ENCODE data around the gene WDR27. TPM values are rescaled to one million over a fixed set of nuclear protein-coding genes. Genes with fewer than 3 reads are reported as not detected.
A peak's percentile ranks its signal among the peaks of the same experiment; 100 is the strongest.
"Not testable (repeated sequence)": the region's sequence is repeated elsewhere in the genome, so short reads cannot be mapped to it uniquely, and the experiment has no call there.

WDR27 gene
- total RNA-seq, 1 donor from 2014 or later: 47.6 TPM

DNA sequence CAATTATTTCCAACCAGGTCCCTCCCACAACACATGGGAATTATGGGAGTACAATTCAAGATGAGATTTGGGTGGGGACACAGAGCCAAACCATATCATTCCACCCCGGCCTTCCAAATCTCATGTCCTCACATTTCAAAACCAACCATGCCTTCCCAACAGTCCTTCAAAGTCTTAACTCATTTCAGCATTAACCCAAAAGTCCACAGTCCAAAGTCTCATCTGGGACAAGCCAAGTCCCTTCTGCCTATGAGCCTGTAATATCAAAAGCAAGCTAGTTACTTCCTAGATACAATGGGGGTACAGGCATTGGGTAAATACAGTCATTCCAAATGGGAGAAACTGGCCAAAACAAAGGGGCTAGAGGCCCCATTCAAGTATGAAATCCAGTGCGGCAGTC is 93.2 kb downstream of the WDR27 start:
- DNase-seq (ENCODE audit: low spot score): not testable (repeated sequence)

DNA sequence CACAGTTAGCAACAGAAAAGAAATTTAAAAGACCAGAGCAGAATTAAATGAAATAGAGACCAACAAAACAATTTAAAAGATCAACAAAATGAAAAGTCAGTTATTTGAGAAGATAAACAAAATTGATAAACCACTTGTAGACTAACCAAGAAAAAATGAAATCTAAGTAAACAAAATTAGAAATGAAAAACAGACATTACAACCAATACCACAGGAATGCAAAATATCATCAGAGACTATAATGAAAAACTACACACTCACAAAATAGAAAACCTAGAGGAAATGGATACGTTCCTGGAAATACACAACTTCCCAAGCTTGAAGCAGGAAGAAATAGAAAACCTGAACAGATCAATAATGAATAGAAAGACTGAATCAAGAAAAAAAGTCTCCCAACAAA is 97.8 kb downstream of the WDR27 start:
- no peak for DNase-seq (ENCODE audit: low spot score)

DNA sequence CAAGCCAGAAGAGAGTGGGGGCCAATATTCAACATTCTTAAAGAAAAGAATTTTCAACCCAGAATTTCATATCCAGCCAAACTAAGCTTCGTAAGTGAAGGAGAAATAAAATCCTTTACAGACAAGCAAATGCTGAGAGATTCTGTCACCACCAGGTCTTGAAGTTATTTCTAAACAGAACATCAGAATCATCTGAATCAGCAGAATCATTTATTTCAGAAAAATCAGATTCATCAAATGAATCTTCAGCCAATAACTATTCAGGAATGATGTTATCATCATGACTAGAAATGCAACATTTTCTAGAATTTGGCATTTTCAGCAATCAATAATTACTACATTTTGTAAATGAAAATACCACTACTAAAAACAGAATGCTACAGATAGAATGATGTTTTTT is 100.7 kb downstream of the WDR27 start:
- DNase-seq (ENCODE audit: low spot score): not testable (repeated sequence)

DNA sequence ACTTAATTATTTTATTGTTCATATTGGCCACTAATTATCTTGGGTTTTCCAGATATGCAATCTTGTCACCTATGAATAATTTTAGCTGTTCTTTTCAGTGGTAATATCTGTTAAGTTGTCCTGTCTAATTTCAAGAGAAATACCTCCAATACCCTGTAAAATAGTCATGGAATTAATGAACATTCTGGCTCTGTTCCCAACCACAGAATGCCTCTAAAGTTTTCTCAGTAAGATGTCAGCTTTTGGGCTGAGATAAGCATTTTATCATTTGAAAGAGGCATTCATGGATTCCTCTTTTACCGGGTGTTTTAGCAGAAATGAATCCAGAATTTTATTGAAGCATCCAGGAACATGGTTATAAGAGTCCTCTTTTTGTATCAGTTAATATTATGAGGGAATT is 109.3 kb downstream of the WDR27 start:
- DNase-seq (ENCODE audit: low spot score): no peak

DNA sequence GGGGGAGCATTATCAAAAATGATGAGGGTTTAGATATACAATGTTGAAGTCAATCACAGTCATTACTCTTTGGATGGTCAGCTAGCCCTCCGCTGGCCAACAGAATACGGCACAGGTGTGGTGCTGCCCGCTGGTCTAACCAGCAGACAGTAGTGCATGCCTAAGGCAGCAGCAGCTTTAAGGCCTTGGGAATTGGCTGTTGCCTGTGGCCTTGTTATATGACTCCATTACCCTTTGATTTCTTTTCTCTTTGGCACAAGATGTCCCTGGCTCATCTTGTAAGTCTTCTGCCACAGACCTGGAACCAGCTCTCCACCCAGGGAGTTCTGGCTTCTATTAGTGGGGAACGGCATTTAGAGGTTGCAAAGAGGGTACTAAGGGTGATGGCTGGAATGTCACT is 110.2 kb downstream of the WDR27 start:
- no peak for DNase-seq (ENCODE audit: low spot score)

DNA sequence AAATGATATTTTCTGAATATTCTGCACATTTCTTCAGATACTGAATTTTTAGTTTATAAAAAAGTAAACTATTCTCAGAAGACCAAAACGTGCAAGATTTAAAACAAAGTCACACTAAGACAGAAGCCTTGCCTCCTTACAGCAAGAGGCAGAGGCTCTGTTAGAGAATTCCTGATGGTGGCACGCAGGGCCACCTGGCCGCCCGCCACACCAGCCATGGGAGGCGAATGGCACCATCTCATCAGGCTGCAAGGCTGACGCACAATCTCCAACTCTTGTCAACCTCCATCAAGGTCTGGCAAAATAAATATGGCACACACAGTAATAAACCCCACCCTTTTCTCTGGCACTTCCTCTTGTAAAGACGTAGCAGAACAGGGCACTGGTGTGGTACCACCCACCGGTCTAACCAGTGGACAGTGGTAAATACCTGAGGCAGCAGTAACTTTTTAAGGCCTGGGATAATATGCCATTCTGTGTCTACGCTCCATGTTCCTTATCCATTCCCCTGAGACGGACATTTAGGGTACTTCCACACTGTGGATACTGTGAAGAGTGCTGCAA is 111.4 kb downstream of the WDR27 start:
- DNase-seq (ENCODE audit: low spot score): no peak

DNA sequence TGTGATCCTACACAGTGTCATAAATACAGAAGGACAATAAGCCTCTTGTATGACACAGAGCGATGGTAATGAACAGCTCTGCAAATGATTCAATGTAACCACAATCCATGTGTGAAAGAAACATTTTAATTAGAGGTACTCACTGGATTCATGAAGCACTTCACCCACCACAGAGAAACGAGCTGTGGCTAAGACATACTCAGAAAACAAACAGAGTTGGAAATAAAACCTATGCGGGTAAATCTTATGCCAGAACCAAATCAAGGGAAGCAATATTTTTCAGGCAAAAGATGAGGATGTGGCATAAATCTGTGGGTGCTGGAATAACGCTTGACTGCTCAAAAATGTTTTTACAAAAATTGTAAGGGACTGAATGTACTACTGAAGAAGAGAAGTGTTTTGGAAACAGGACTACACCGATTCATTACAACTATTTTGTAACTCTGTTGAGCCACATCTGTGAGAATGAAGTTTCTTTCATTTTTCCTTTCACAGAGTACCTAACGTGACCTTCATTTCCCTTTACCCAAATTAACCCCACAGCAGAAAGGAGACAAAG is 112.1 kb downstream of the WDR27 start:
- no peak for DNase-seq (ENCODE audit: low spot score)

DNA sequence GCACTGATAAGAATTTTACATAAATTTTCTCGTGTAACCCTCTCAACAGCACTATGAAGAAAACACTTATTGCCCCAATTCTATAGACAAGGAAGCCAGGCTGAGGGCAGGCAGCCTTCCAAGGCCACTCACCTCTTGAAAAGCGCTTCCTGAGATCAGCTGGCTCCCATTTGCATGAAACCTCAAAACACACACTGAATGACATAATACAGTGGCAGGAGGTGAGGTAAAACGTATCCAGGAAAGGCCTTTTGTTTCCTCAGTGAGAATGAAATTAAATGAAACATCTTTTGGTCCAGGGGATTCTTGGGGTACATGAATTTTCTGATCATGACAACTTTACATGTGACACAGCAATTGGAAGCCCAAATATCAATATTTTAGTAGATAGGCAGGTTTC is 112.5 kb downstream of the WDR27 start:
- DNase-seq (ENCODE audit: low spot score): peak; percentile 22

DNA sequence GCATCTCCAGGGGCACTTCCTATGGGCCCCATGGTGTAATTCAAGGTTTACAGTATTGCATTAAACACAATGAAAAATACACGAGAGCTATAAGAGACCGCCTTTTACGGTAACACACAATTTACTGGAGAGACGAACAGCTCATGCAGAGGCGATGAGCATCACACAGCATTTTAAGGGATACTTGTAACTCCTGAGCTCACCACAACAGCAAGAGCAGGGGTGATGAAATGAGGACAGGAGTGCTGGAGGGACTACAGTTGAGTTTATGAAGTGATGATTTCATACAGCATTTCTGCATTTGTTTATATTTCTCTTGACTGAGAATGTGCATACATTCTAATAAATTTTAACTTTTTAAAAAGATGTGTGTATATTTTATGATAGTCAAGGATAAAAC is 113.9 kb downstream of the WDR27 start:
- no peak for DNase-seq (ENCODE audit: low spot score)

DNA sequence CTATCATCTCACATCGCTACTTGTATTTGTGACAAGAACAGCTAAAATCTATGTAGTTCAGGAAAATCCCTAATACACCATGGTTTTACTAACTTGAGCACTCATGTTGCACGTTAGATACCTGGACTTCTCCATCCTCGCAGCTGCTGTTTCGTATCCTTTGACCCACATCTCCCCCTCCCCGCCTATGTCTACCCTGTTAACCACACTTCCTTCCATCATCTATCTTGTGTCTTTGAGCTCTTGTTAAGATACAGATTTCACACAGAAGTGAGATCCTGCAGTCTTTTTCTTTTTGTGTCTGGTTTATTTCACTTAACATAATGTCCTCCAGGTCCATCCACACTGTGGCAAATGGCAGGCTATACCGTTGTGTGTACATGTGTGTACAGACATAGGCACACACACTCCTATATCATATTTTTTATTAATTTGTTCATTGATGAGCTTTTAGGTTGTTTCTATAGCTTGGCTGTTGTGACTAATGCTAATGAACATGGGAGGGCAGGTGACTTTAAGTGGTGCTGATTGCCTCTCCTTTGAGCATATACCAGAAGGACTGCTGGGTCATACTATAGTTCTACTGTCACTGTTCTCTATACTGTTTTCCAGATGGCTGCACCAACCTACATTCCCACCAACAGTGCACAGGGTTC is 117.8 kb downstream of the WDR27 start:
- DNase-seq (ENCODE audit: low spot score): no peak

DNA sequence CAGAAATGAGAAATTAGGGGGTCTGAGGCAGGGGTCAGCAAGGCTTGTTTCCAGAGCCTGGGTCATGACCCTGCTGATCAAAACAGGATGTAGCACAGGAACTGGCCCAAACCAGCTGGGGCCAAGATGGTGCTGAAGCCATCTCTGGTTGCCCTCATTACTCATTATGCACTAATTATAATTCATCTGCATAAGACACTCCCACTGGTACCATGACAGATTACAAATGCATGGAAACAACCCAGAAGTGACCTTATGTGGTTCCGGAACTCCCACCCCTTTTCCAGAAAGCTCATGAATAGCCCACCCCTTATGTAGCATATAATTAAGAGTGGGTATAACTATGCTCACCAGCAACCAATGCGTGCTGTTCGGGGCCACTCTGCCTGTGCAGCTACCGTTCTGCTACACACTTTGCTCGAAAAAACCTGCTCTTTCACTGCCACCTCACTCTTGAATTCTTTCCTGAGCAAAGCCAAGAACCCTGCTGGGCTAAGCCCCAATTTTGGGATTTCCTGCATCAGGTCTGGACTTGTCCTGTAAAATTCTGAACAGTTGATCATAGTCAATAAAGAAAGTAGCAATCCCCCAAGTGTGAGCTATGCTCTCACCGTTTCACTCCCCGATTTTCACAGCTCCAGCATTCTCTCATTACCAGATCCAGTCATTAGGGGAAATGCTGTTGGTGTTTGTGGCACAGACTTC is 122.3 kb downstream of the WDR27 start:
- DNase-seq (ENCODE audit: low spot score): no peak

DNA sequence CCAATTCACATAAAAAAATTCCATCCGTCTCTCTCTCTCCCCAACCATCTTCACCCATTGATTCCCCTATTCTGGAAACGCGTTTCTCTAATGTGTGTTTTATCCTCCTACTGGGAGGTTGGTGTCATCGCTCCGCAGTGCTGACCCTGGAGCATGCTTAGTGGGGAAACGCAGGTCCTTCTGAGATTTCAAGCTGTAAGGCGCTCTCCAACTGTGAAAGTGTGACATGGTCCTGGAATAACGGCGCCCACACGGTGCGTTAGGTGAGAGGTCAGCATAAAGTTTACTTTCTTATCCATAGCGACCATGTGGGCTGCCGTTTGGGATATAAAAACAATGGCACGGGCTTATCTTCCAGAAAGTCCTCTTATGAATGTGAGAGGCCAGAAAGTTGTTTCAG is 123.9 kb downstream of the WDR27 start:
- no peak for DNase-seq (ENCODE audit: low spot score)

DNA sequence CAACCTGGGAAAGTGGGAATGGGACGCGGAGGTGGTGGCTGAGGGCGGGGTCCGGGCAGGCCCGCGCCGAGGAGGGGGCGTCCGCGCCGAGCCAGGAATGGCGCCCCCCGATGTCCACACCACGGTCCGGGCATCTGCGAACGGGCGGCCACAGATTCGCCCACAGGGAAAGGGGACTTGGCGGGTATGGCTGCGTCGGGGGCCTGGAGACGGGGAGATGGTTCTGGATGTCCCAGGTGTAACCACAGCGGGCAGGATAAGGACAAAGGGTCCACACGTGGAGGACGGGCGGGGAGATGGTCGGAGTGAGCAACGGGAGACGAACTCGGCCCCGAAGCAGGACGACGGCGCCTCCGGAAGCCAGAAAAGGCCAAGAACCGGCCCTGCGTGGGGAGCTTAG is 124.6 kb downstream of the WDR27 start:
- no peak for DNase-seq (ENCODE audit: low spot score)

DNA sequence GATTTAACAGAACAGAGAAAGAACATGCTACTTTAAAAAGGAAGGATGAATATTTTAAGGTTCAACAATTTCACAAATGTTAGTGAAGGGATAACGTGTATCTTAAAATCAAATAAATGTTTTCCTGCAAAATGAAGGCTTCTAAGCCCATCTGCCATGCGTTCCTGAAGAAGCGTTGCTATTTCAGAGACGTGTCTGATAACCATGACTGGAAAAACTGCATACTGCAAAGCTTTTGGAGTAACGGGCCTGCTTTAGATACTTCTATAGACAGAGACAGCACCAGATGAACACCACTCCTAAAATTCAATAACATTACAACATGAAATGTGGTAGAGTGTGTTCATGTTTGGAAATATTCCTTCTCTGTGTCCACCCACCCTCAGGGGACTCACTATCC is 126.0 kb downstream of the WDR27 start:
- no peak for DNase-seq (ENCODE audit: low spot score)

DNA sequence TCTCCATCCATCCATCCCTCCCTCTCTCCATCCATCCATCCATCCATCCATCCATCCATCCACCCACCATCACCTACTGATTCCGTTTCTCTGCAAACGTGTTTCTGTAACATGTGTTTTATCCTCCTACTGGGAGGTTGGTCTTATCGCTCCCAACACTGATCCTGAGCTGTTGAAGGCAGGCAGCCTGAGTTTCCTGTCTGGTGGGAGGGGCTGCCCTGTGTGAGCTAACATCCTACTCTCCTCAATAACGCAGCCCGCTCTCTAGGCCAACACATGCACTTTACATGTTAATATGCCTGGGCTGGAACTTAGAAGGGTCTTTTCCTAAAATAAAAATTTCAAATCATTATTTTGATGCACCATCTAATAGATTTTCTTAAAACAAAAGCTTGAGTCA is 126.5 kb downstream of the WDR27 start:
- no peak for DNase-seq (ENCODE audit: low spot score)

DNA sequence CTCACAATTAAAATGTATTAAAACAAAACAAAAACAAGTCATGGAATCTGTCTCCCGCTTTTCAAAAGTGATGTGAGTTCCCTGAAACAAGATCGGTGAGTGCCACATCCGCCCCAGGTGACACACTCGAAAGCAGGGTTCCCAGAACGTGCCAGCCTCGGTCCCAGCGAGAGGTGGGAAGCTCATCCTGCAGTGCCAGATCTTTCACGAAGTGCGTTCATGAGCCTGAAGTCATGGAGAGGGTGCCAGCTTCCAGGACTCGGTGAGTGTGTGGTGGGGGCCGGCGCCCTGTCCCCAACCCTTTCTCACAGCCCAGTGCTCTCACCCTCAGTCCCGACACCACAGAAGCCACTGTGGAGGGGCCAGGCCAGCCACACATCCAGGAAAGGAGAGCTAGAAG is 127.4 kb downstream of the WDR27 start:
- no peak for DNase-seq (ENCODE audit: low spot score)

DNA sequence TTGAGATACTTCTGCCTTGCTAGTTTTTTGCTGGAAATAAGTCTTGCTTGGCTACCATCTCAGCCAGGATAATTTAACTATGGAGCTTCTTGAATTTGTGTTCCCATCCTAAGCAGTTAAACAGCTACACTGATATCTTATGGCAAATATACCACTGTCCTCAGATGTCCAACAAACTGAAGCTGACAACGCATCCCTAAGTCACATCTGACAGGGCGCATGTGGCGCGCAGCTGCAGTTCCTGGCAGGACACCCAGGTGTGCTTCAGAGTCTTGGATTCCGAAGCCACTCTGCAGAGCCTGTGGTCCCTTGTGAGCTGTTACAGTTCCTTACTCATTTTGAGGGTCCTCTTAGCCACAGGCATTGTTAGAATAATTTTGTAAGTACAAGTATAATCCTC is 127.9 kb downstream of the WDR27 start:
- DNase-seq (ENCODE audit: low spot score): no peak

DNA sequence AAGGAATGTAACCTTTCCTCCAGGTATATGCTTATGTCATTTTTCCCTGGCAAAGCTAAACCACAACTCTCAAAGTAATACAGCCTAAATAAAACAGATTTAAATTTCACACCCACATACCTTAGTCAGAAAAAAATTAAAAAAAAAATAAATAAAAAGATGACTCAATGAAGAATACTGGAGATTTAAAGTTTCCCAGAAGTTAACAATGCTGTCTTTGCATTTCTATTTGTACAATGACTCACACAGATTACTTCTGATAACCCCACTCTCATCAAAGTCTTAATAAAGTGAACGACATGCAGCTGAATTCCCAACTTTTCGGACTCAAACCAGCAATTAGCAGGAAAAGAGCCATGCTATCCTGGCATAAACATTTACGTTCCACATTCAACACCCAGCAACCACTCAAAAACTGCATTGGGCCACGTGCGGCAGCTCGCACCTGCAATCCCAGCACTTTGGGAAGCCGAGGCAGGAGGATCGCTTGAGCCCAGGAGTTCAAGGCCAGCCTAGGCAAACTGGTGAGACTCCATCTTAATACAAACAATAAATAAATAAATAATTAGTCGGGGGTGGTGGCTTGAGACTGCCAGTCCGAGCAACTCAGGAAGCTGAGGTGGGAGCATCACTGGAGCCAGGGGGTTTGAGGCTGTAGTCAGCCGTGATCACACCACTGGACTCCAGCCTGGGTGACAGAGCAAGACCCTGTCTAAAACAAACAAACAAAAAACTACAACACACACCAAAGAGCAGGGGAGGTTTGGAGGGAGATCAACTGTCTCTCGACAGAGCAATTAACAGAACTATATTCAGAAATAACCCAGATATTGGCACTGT is 130.5 kb downstream of the WDR27 start:
- DNase-seq (ENCODE audit: low spot score): no peak

DNA sequence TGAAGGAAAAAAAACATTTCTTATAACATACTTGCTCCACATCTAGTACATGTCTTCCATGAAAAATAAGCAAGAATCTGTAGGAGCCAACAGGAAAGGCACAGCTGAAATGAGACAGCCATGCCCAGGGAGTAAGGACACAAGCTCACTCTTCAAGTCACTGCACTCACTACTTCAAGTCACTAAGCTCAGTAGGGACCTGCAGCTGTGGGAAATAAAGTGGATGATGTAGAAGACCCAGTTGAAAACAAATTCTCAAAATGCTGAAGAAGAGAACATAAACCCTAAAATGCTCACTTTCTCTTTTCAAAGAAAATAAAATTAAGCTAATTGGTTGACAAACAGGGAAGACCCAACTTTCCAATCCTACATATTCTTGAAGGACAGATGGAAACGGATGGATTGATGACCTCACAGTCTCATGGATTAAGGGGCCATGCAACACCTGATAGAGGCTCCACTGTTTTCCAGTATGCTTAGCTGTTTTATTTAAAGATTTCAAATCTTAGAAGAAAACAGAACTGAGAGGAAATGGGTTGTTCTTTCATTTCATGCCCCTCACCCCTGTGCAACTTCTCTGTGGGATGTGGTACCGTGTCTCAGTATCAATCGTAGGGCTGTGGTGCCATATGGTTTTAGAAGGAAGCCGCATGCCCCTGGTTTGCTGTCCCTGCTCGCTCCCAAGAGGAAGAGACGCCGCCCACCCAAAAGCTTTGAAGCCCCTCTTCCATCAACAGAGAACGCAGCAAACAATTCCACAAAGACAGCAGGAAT is 133.3 kb downstream of the WDR27 start:
- no peak for DNase-seq (ENCODE audit: low spot score)

DNA sequence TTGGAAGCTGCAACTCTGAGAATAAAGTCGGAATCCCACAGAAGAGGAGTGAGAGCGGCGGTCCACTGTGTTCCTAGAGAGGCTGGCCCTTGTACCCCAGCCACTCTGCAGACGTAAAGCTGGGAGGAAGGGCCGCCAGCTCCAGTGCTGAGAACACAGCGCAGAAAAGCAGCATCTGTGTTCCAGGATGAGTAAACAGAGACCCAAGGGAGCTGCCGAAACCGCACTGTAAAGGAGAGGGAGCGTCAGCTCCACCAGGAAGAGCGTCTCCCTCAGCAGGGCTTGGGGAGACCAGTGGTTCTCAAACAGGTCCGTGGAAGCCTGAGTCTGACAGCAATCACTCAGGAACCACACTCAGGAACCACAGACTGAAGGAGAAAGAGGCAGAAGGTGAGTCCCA is 134.0 kb downstream of the WDR27 start:
- DNase-seq (ENCODE audit: low spot score): no peak

DNA sequence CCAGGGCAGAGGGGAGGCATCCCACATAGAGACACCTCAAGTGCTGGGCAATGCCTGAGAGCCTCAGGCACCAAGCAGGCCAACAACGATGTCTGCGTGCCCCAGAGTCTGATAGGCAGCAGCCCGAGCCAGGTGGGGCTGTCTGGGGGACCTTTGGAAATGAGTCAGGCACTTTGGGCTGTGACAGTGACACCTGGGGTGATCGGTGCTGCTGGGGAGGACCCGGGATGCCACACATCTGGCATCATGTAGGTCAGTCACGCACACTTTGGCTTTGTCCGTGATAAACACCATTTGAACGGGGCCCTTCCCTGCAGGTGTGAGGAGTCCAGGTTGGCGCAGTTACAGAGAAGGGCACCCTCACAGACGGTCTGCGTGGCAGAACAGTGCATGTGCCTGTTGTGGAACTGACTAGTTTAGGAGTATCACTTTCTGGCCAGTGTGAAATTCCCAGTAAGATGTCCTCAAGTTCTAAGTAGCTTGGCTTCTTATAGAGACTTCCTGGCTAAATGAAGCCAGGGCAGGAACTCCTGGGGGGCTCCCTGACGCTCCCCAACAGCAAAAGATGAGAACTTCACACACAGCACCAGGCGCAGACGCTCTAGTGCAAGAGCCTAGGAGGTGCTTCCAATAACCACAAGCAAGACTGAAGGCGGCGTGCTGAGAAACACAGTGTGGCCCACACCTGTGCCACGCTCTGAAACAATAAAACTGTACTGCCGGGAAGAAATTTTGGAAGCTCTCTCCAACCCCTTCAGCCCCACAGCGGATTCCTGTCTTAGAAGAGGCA is 134.7 kb downstream of the WDR27 start:
- DNase-seq (ENCODE audit: low spot score): no peak

Data from mucosa of gallbladder (tissue), 1 donor.